SK-N-SH (cell line): ENCODE data around the gene ZNF628. TPM values are rescaled to one million over a fixed set of nuclear protein-coding genes. Genes with fewer than 3 reads are reported as not detected.

ENCODE experiments used
- CTCF ChIA-PET: fragments of 300-600, 350-600 bp; formaldehyde crosslinking; extraction: SDS; loops from one replicate; lab custom pipeline; 2021; lab: Yijun Ruan, JAX
- POLR2A ChIA-PET: fragments of 350-600 bp; sonication (Branson Sonifier 250); formaldehyde crosslinking; extraction: SDS; loops from one replicate; lab custom pipeline; 2020; ENCODE audit warnings: antibody characterized with exemption, inconsistent platforms; lab: Yijun Ruan, JAX
- DNase-seq: peaks from one replicate; pipeline ENCODE4 v3.0.0; 2012
- H2AFZ ChIP-seq: fragments of 200-600 bp; sonication (generic); 2 replicates; pipeline ENCODE4 v1.8.1; 2016; ENCODE audit warnings: antibody characterized with exemption, mild to moderate bottlenecking, low read depth
- H3F3A ChIP-seq: fragments of 200-600 bp; sonication (generic); replicated peaks from 2 replicates; pipeline ENCODE3; 2016; ENCODE audit warnings: antibody characterized with exemption, mild to moderate bottlenecking; ENCODE audit not compliant: insufficient read depth
- H3K27ac ChIP-seq, 2 experiments: fragments of 200-500 bp in 1 of 2; fragments of 200-600 bp in 1 of 2; sonication (Bioruptor generic) in 1 of 2; sonication (generic), shearing (Covaris generic) in 1 of 2; 2 replicates each; pipeline versions ENCODE4 v1.5.1 to v1.6.1; 2014 to 2016; ENCODE audit warnings: low read depth in 2 of 2, inconsistent platforms in 1 of 2, low read length in 1 of 2, mild to moderate bottlenecking in 1 of 2, mixed read lengths in 1 of 2
- H3K27me3 ChIP-seq: fragments of 200-600 bp; sonication (generic), shearing (Covaris generic); 2 replicates; pipeline ENCODE4 v1.6.1; 2016; ENCODE audit warnings: mixed run types; ENCODE audit not compliant: insufficient read depth
- H3K36me3 ChIP-seq, 2 experiments: fragments of 200-500 bp in 1 of 2; fragments of 200-600 bp in 1 of 2; sonication (Bioruptor generic) in 1 of 2; sonication (generic) in 1 of 2; replicated peaks in 1 of 2; 2 replicates each; pipeline versions ENCODE3 to v1.5.1; 2014 to 2016; ENCODE audit warnings: low read length in 1 of 2, mild to moderate bottlenecking in 1 of 2; ENCODE audit not compliant: insufficient read depth in 2 of 2, control insufficient read depth in 1 of 2
- H3K4me1 ChIP-seq, 2 experiments: fragments of 200-500 bp in 1 of 2; fragments of 200-600 bp in 1 of 2; sonication (Bioruptor generic) in 1 of 2; sonication (generic), shearing (Covaris generic) in 1 of 2; 2 replicates each; pipeline versions ENCODE4 v1.5.1 to v1.6.1; 2014 to 2016; ENCODE audit warnings: low read depth in 1 of 2, low read length in 1 of 2, mixed run types in 1 of 2; ENCODE audit not compliant: insufficient read depth in 2 of 2, control insufficient read depth in 1 of 2
- H3K4me2 ChIP-seq: fragments of 200-600 bp; sonication (generic), shearing (Covaris generic); 2 replicates; pipeline ENCODE4 v1.6.1; 2017; ENCODE audit warnings: mixed run types
- H3K4me3 ChIP-seq, 2 experiments: fragments of 200-500 bp in 1 of 2; fragments of 200-600 bp in 1 of 2; sonication (Bioruptor generic) in 1 of 2; sonication (generic), shearing (Covaris generic) in 1 of 2; 2 replicates each; pipeline versions ENCODE4 v1.5.1 to v1.8.1; 2014 to 2016; ENCODE audit warnings: low read depth in 2 of 2, inconsistent platforms in 1 of 2, low read length in 1 of 2, mild to moderate bottlenecking in 1 of 2, mixed read lengths in 1 of 2, moderate library complexity in 1 of 2
- H3K79me2 ChIP-seq: fragments of 200-600 bp; sonication (generic); 2 replicates; pipeline ENCODE4 v1.8.1; 2017; ENCODE audit warnings: mild to moderate bottlenecking; ENCODE audit not compliant: insufficient read depth
- H3K9ac ChIP-seq: fragments of 200-600 bp; sonication (generic); 2 replicates; pipeline ENCODE4 v1.6.1; 2017; ENCODE audit warnings: mixed run types
- H3K9me2 ChIP-seq: fragments of 200-600 bp; sonication (generic); 2 replicates; pipeline ENCODE4 v1.6.1; 2017; ENCODE audit warnings: mixed run types
- H3K9me3 ChIP-seq: fragments of 200-600 bp; sonication (generic); 2 replicates; pipeline ENCODE4 v1.6.1; 2017; ENCODE audit warnings: mixed run types, mild to moderate bottlenecking, moderate library complexity
- H4K20me1 ChIP-seq: fragments of 200-600 bp; sonication (generic); 2 replicates; pipeline ENCODE4 v1.6.1; 2017; ENCODE audit warnings: mild to moderate bottlenecking, mixed run types; ENCODE audit not compliant: insufficient read depth
- GABPA ChIP-seq: IDR thresholded peaks from 2 replicates; pipeline ENCODE4 v1.4.0; 2012; ENCODE audit warnings: low read depth, mild to moderate bottlenecking
- MXI1 ChIP-seq: IDR thresholded peaks from 2 replicates; pipeline ENCODE4 v1.6.1; 2012; ENCODE audit warnings: mild to moderate bottlenecking, low read depth, low read length, improper control_type of control experiment
- POLR2AphosphoS5 ChIP-seq: IDR thresholded peaks from 2 replicates; pipeline ENCODE4 v1.6.1; 2012; ENCODE audit warnings: low read depth, low read length
- RCOR1 ChIP-seq: fragments of 150-350 bp; IDR thresholded peaks from 2 replicates; pipeline ENCODE4 v1.6.1; 2017; ENCODE audit warnings: antibody characterized with exemption, low read length
- RFX5 ChIP-seq: IDR thresholded peaks from 2 replicates; pipeline ENCODE4 v1.6.1; 2012; ENCODE audit warnings: mild to moderate bottlenecking, improper control_type of control experiment, low read length
- WGBS: methylation state at CpG from one replicate; pipeline ENCODE4 v1.1.6; 2017; ENCODE audit warnings: low lambda C conversion rate; 5-methylcytosine and 5-hydroxymethylcytosine counted together
- polyA plus RNA-seq, 3 experiments: library from polyadenylated mRNA; depleted of rRNA; stranded (reverse); fragments of >200 nt; gene quantifications; 2 replicates each; pipeline ENCODE4 v1.2.3, GENCODE V29; 2012
- TF ChIP-seq, protein P1 (sequence below): IDR thresholded peaks from 2 replicates; pipeline ENCODE4; 2012
- TF ChIP-seq, protein P2 (sequence below): fragments of 200-600 bp; sonication (generic); IDR thresholded peaks from 2 replicates; pipeline ENCODE4 v1.6.1; 2017; ENCODE audit warnings: antibody characterized with exemption, mild to moderate bottlenecking, moderate library complexity
- TF ChIP-seq, protein P3 (sequence below): fragments of 150-350 bp; IDR thresholded peaks from 2 replicates; pipeline ENCODE4 v1.6.1; 2017; ENCODE audit warnings: antibody characterized with exemption, low read length, low read depth, borderline replicate concordance
- TF ChIP-seq, protein P4 (sequence below): fragments of 150-350 bp; IDR thresholded peaks from 2 replicates; pipeline ENCODE4 v1.6.1; 2016; ENCODE audit warnings: mild to moderate bottlenecking, low read depth, low read length
- TF ChIP-seq, protein P5 (sequence below): IDR thresholded peaks from 2 replicates; pipeline ENCODE4 v1.4.0; 2012; ENCODE audit warnings: low read depth

ZNF628 gene
- polyA plus RNA-seq, 1 of the 3 experiments (the other 2 are of a cell fraction), result 1.6 TPM

DNA sequence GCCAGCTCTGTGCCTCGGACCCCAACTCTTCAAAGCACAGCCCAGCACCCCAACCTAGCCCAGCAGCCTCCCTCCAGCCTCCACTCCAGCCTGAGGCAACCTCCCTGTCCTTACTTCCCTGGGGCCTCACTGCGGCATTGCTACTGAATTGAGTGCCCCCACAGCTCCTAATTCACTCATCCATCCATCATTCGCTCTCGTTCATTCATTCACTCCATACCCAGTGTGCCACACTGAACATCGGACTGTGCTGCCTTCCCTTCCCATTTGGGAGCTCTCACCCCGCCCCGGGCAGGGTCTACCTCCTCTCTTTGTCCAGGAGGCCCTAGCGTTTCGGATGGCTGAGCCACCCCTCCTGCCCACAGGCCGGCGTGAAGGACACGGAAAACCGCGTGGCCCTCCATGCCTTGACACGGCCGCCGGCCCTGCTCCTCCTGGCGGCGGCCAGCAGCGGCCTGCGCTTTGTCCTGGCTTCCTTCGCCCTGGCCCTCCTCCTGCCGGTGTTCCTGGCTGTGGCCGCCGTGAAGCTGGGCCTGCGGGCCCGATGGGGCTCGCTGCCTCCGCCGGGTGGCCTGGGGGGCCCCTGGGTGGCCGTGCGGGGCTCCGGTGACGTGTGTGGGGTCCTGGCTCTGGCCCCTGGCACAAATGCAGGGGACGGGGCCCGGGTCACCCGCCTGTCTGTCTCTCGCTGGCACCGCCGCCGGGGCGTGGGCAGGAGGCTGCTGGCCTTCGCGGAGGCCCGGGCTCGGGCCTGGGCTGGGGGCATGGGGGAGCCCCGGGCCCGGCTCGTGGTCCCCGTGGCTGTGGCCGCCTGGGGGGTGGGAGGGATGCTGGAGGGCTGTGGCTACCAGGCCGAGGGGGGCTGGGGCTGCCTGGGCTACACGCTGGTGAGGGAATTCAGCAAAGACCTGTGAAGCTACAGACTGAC lies 9.9 kb downstream of the ZNF628 start:
- Histone ChIP-seq H4K20me1 (no peaks in the 10 kb centered on the region), H3K4me2 (peak overlapping the region; percentile 91), H3K4me3 (peak overlapping the region; percentile 69 to 80), H3K9ac (peak overlapping the region; percentile 86), H3K4me1 (peaks cover 30 to 51% of the 10 kb centered on the region in 2 experiments; a peak in 3 of 4 replicates), H3K79me2 (peaks cover 14% of the 10 kb centered on the region; the same call in 1 of the 2 replicates), H3K27ac (peak overlapping the region; percentile 95 to 97), H3K9me2 (no peaks in the 10 kb centered on the region), H3K9me3 (no peaks in the 10 kb centered on the region), H3F3A (peaks cover 29% of the 10 kb centered on the region), H3K27me3 (no peaks in the 10 kb centered on the region), H3K36me3 (peaks cover 0 to 6% of the 10 kb centered on the region in 2 experiments), H2AFZ (no peak overlapping the region)
- TF ChIP-seq, protein P1, sequence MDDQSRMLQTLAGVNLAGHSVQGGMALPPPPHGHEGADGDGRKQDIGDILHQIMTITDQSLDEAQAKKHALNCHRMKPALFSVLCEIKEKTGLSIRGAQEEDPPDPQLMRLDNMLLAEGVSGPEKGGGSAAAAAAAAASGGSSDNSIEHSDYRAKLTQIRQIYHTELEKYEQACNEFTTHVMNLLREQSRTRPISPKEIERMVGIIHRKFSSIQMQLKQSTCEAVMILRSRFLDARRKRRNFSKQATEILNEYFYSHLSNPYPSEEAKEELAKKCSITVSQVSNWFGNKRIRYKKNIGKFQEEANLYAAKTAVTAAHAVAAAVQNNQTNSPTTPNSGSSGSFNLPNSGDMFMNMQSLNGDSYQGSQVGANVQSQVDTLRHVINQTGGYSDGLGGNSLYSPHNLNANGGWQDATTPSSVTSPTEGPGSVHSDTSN, result no peak
- TF ChIP-seq, protein P2, sequence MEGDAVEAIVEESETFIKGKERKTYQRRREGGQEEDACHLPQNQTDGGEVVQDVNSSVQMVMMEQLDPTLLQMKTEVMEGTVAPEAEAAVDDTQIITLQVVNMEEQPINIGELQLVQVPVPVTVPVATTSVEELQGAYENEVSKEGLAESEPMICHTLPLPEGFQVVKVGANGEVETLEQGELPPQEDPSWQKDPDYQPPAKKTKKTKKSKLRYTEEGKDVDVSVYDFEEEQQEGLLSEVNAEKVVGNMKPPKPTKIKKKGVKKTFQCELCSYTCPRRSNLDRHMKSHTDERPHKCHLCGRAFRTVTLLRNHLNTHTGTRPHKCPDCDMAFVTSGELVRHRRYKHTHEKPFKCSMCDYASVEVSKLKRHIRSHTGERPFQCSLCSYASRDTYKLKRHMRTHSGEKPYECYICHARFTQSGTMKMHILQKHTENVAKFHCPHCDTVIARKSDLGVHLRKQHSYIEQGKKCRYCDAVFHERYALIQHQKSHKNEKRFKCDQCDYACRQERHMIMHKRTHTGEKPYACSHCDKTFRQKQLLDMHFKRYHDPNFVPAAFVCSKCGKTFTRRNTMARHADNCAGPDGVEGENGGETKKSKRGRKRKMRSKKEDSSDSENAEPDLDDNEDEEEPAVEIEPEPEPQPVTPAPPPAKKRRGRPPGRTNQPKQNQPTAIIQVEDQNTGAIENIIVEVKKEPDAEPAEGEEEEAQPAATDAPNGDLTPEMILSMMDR, result peak; percentile 45
- TF ChIP-seq, protein P3, sequence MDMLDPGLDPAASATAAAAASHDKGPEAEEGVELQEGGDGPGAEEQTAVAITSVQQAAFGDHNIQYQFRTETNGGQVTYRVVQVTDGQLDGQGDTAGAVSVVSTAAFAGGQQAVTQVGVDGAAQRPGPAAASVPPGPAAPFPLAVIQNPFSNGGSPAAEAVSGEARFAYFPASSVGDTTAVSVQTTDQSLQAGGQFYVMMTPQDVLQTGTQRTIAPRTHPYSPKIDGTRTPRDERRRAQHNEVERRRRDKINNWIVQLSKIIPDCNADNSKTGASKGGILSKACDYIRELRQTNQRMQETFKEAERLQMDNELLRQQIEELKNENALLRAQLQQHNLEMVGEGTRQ, result no peak
- TF ChIP-seq GABPA, result no peak
- peak; percentile 25; the same call in 1 of the 2 replicates for TF ChIP-seq POLR2AphosphoS5
- TF ChIP-seq RCOR1, result no peak
- TF ChIP-seq, protein P4, sequence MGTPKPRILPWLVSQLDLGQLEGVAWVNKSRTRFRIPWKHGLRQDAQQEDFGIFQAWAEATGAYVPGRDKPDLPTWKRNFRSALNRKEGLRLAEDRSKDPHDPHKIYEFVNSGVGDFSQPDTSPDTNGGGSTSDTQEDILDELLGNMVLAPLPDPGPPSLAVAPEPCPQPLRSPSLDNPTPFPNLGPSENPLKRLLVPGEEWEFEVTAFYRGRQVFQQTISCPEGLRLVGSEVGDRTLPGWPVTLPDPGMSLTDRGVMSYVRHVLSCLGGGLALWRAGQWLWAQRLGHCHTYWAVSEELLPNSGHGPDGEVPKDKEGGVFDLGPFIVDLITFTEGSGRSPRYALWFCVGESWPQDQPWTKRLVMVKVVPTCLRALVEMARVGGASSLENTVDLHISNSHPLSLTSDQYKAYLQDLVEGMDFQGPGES, result no peak
- no peak for TF ChIP-seq RFX5
- peak; percentile 69; the same call in 1 of the 2 replicates for TF ChIP-seq MXI1
- TF ChIP-seq, protein P5, sequence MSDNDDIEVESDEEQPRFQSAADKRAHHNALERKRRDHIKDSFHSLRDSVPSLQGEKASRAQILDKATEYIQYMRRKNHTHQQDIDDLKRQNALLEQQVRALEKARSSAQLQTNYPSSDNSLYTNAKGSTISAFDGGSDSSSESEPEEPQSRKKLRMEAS, result peak; percentile 89
- 22% methylated on average over 44 of the region's 53 CpGs for WGBS
- peak; percentile 80 for DNase-seq
- POLR2A ChIA-PET, result interaction anchor here (0.5 to 2.3 kb wide), 6 partner anchors 10 to 160 kb away, joined by 3 to 11 read pairs (median 6); partner anchors contain the start of genes UBE2S and ZNF628
- CTCF ChIA-PET, result interaction anchor here (0.7 to 15.1 kb wide), 19 partner anchors 9 to 345 kb away, joined by 3 to 162 read pairs (median 3); partner anchors contain the start of genes ZNF628 and ZNF865
